HG02973 (cell line): ENCODE results near the gene TMEM259.

Experiments
- ATAC-seq: cut with Tn5 transposase; IDR thresholded peaks from one replicate; pipeline ENCODE4 v1.9.1; 2021; ENCODE audit warnings: moderate library complexity; ENCODE audit not compliant: unreplicated experiment

TMEM259 gene

DNA sequence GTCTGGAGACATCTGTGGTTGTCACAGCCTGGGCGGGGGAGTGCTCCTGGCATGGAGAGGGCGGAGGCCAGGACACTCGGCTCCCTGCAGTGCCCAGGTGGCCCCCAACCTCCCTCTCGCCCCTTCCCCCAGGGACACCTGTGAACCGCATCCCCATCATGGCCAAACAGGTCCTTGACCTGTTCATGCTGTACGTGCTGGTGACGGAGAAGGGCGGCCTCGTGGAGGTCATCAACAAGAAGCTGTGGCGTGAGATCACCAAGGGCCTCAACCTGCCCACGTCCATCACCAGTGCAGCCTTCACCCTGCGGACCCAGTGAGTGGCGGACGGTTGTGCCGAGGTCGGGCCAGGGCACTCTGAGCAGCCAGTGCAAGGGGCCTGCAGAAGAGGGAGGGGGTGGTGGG lies 56.8 kb downstream of the TMEM259 start:
- ATAC-seq, result no peak

DNA sequence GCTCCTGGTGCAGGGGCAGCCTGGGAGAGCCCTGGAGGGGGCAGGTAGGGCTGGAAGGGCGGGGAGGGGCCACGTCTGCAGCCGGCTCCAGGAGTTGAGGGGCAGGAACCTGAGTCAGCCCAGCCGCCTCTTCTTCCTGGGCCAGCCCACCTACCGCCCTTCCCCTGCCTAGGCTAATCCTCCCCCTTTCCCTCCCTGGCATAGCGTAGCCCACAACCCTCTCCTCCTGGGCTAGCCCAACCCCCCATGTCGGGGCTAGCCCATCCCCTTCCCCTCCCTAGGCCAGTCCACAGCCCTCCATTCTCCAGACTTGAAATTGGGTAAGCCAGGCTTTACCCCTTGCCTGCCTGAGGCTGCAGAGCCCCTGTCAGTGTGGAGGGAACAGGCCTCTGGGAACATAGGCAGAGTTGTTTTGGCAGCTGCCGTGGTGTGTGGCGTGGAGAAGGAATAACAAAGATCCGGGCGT lies 57.4 kb downstream of the TMEM259 start:
- no peak for ATAC-seq

DNA sequence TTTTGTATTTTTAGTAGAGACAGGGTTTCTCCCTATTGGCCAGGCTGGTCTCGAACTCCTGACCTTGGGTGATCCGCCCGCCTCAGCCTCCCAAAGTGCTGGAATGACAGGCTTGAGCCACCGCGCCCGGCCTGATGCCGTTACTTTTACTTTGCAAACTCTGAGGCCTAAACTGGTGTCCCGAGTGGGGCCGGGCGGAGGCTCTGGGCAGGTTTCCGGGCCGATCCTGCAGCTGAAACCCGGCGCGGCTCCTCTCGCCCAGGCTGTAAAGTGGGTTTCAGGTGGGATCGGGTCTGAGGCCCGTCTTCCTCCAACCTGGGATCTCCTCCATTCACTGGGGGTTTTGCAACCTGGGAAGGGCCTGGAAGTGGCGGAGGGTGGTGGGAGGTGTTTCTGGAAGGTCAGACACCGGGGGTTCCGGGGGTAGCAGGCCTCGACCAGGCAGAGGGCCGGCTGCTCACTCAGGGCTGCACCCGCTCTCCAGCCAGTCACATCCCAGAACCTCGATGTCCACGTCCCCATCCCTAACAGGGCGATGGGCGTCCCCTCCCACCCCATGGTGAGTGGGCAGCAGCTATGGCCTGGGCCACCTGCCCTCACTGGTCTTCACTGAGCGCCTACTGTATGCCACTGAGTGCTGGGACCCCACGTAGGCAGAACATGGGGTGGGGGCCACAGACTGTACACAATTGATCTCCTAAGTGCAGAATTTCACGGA lies 58.1 kb downstream of the TMEM259 start:
- ATAC-seq, result no peak

DNA sequence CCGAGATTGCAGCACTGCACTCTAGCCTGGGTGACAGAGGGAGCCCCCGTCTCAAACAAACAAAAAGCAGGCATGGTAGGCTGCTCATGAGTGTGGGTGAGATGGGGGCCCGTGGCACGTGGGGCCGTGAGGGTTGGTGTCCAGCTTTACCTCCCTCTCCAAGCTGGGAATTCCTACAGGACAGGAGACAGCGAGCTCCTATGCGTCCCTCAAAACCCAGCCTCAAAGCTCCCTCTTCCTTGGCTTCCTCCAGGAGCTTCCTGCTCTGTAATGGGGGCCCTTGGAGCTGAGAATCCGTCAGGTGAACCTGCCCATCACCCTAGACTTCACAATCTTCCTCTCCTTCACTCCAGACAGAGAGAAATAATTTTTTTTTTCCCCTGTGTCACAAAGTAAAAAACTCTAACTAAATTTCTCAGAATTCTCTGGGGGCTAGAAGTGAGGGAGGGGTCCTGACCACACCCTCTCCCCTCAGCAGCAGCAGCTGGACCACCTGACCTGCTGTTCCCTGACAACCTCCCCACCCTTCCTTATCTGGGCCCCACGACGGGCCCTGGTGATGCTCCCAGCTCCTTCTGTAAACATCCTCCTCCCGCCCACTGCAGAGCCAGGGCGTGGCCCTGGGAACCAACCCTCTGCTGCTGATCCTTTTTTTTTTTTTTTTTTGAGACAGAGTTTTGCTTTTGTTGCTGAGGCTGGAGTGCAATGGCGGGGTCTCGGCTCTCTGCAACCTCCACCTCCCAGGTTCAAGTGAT lies 58.9 kb downstream of the TMEM259 start:
- no peak for ATAC-seq

DNA sequence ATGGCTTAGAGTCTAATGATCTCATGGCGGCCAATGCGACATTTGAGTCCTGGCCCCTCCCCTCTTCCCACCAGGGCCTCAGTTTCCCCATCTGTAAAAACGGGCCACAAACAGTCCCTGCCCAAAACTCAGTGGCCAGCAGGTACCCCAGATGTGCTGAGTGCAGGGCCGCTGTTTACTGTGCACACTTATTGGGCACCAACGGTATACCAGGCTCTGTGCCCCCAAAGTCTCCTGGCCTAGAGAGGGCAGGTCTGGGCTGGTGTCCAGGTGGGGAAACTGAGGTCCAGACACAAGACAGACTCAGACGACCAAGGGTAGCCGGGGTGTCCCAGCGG lies 60.4 kb downstream of the TMEM259 start:
- no peak for ATAC-seq

DNA sequence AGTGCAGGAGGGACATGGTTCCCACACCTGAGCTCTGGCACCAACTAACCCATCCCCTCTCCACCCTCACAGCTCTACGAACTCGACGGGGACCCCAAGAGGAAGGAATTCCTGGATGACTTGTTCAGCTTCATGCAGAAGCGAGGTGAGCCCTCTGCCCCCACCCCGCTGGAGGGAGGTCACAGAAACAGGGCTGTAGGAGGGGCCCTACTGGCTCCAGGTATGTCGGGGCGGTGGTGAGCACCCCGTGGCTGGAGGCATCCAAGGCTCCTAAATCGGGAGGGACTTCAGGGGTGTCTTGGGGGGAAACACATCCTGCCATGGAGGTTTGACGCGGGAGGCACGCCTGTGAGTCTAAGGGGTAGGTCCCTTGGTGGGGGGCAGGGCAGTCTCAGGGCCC lies 60.9 kb downstream of the TMEM259 start:
- no peak for ATAC-seq
